GM18498 (cell line): ENCODE data around the gene FHIP1B.
"Not testable (repeated sequence)": the region's sequence is repeated elsewhere in the genome, so short reads cannot be mapped to it uniquely, and the experiment has no call there.

Source experiments
- ATAC-seq: cut with Tn5 transposase; IDR thresholded peaks from one replicate; pipeline ENCODE4 v1.9.1; 2021; ENCODE audit warnings: mild to moderate bottlenecking, moderate library complexity; ENCODE audit not compliant: unreplicated experiment

The FHIP1B gene

DNA sequence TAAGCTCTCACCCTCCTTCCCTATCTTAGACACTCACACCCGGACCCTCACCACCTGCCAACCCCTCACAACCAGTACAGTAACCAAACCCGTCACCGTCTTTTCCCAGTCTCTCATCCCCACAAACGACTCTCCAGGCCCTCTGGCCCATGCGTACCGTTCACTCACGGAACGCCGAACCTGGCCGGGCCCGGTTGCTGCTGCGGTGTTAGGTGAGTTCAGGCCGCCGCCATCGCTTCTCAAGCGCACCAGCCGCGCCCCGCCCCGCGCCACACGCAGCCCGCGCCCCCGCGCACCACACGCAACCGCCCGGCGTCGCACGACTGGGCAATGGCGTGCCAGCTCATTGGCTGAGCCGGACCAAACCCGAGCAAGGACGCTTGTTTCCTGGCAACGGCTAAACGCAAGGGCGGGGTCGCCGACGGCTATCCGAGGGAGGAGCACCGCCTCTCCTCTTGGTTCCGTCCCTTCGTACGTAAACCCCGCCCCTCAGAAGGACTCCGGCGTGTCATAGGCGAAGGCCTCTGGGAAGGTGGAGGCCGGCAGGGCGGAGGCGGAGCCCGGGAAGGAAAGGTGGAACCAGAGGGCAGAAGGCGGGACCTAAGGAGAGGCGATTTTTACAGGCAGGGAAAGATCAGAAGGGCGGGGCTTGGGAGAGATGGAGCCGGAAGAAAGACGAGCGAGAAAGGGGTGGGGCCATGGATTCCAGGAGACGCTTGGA lies at the start of gene FHIP1B:
Gene FHIP1B (minus strand): TSS at position 250 of the 721 bp plus-strand sequence. CDS start 10,120 bp downstream, outside the sequence.
- ATAC-seq, result peak; percentile 96

DNA sequence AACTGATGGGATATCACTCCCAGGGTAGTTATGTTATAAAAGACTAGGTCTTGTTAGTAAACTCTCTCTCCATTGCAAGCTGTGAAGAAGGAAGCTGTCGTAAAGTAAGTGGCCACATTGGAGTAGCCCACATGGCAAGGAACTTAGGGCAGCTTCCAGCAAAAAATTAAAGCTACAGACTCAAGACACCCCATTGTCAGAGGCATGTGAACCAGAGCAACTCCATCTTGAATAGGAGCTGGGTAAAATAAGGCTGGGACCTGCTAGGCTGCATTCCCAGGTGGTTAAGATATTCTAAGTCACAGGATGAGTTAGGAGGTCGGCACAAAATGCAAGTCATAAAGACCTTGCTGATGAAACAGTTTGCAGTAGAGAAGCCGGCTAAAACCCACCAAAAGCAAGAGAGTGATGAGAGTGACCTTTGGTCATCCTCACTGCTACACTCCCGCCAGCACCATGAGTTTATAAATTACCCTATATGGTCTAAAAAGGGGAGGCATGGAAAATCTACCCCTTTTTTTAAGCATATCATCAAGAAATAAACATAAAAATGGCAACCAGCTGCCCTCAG lies 49.1 kb upstream of the FHIP1B start:
- ATAC-seq, result no peak

- not testable (repeated sequence) for ATAC-seq
These were observed 46.4 kb upstream of the FHIP1B start for GRCh38 chr11:6280809-6281208.

DNA sequence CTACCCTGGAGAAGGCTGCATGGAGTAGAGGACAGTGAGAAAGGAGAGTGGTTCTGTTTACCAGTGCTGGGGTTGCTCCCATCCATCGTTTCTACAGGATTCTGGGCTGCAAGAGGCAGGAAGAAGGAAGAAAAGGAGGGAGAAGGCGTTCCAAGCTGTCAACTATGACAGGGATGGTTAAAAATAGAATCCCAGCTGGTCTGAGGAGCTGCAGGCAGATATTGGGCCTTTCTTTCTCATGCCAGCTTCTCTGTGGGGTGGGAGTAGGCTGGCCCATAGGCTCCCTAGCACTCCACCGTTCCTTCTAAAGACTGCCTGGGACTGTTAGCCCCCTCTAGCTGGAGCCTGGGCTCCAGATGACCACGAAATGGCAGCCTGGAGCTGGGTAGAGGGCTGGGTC lies 38.8 kb upstream of the FHIP1B start:
- no peak for ATAC-seq

GRCh38 chr11:6271598-6271997 lies 37.2 kb upstream of the FHIP1B start:
- no peak for ATAC-seq

DNA sequence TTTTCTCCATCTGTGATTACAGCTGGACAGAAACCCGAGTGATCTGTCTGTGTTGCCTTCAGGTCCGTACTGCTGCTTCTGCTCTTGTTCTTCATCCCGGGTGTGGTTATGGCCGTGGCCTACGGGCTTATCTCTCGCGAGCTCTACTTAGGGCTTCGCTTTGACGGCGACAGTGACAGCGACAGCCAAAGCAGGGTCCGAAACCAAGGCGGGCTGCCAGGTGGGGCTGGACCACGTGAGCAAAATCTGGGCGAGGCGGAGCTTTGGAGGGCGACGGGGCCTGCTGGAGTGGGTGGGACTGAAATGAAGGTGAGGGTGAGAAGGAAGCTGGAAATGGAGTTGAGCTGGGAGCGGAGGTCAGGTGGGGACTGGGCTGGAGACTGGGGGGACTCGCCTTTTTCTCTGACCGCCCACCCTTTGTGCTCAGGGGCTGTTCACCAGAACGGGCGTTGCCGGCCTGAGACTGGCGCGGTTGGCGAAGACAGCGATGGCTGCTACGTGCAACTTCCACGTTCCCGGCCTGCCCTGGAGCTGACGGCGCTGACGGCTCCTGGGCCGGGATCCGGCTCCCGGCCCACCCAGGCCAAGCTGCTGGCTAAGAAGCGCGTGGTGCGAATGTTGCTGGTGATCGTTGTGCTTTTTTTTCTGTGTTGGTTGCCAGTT lies 36.3 kb upstream of the FHIP1B start:
- ATAC-seq, result no peak

DNA sequence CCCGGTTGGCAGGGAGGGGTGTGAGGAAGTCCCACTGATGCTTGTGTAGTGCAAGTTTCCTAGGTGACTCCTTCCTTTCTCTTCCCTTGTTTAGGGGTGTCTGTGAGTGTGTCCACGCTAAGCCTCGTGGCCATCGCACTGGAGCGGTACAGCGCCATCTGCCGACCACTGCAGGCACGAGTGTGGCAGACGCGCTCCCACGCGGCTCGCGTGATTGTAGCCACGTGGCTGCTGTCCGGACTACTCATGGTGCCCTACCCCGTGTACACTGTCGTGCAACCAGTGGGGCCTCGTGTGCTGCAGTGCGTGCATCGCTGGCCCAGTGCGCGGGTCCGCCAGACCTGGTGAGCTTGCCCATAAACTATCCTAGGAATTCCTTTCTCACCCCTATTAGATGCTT lies 35.6 kb upstream of the FHIP1B start:
- no peak for ATAC-seq

DNA sequence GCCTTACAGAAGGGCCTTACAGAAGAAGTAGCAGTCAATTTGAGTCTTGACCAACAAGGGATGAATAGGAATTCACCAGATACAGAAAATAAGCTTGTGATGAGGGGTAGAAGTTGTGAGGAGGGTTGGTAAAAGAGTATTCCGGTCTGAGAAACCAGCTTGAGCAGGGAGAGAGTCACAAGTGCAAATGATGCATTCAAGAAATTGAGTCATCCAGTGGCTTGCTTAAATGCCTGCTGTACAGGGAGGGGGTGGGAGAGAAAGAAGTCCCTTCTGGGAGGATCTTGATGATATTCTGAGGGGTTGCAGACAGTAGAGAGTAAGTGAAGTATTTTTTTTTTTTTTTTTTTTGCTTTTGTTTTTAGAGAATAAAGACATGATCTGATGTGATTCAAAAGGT lies 34.4 kb upstream of the FHIP1B start:
- no peak for ATAC-seq

DNA sequence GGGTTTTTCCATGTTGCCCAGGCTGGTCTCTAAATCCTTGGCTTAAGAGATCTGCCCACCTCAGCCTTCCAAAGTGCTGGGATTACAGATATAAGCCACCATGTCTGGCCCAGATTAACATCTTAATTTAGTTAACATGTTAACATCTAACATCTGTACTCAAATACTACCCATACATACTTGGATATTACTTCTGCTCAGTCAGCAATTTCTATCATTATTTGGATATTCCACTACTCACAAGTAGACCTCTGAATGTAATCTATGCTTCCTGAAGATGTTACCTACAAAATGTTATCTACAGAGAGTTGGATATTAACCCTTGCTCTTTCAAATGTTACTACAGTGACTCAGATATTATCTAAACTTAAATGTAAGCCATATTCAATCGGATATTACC lies 29.2 kb upstream of the FHIP1B start:
- no peak for ATAC-seq

DNA sequence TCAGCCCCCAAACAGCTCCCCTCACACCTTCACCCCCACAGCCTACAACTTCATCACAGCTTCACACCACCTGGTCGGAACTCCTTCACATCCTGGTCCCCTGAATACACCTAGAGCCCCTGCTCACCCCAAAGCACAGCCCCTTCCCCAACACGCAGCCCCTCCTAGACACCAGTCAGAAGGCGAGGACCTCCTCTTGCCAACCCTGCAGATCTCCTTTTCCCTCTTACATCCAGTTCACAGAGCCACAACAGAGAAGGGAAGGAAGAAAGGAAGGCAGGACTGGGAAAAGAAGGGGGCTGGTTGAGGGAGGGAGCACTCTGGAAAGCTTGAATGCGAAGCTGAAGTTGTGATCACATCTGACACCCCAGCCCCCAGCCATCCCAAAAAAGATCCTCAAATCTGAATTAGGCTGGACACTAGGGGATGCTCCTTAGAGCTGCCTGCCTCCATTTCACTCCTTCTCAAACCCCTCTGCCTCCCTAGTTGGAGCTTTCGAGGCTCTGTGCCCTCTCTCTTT lies 25.8 kb upstream of the FHIP1B start:
- ATAC-seq, result no peak

DNA sequence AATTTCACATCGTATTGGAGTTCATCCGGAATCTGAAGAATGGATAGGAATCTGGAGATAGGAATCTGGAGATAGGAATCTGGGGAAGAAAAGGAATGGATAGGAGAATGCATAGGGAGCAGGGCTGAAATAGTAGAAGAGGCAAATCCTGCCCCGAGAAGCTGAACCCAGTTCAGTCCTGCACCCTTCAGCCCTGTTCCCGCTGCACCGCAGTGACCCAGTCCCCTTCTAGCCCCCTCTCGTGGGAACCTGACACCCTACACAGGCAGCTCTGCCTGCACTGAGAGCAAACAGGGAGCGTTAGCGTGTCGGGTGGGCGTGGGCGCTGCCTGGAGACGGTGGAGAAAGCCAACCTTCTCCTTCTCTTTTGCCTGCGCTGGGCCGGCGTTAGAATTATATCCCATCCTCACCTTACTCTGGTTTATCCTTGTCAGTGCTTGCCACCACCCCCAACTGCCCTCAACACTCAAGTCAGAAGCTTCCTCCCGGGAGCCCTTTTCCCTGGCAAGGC lies 24.2 kb upstream of the FHIP1B start:
- no peak for ATAC-seq

GRCh38 chr11:6258141-6258540 lies 23.7 kb upstream of the FHIP1B start:
- no peak for ATAC-seq

DNA sequence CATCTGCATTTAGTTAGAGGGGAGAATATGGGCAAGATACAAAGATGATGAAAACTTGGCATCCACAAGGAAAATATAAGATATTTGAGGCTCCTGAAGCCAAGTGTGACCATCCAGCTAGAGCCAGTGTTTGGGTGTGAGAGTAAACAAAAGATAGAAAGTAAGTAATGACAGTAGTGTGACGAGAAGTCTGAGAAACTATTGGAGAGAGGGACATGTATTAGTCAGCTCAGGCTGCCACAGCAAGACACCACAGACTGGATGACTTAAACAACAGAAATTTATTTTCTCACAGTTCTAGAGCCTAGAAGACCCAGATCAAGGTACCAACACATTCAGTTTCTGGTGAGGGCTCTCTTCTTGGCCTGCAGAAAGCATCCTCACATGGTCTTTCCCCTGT lies 18.8 kb upstream of the FHIP1B start:
- ATAC-seq, result peak; percentile 67

DNA sequence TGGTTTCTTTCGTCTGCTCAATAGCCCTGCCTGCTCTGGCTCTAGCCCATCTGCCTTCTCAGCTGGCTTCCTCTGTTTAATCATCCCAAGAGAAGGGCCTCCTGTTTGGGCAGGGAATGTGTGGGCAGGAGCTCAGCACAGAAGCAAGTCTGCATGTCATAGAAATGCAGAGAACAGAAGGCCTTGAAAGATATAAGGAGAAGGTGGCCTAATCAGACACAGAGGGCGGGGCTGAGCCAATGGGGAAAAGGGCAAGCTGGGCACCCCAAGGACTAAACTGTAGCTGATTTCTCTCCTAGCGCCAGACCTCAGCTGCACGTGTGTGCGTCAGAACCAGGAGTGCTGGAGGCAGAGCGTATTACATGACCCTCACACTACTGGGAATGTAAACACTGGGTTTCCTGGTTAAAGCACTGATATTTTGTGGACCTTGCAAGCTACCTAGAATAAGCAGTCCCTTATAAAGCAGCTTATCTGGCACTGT lies 17.6 kb upstream of the FHIP1B start:
- no peak for ATAC-seq

GRCh38 chr11:6251120-6251733 lies 16.8 kb upstream of the FHIP1B start:
- ATAC-seq, result peak; percentile 75

- no peak for ATAC-seq
These were observed 15.5 kb upstream of the FHIP1B start for GRCh38 chr11:6249770-6250555.

GRCh38 chr11:6248897-6249296 lies 14.5 kb upstream of the FHIP1B start:
- not testable (repeated sequence) for ATAC-seq

- no peak for ATAC-seq
These were observed 13.8 kb upstream of the FHIP1B start for GRCh38 chr11:6248248-6248647.

DNA sequence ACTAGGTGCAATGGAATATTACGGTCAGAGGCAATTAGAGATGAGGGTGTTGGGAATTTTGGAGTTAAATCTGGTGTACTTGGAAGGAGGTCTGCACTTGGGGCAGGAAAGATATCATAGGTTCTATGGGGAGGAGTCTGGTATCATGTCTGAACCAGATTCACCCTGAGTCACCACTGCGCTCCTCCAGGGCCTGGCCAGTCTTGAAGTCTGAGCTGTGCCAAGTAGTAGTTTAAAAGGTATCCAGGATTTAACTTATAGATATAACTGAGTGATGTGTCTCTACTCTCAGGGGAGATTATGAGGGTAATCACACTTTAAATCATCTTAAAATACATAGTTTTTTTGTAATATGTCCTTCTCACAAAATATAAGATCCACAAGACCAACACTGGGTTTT lies 11.1 kb upstream of the FHIP1B start:
- no peak for ATAC-seq

DNA sequence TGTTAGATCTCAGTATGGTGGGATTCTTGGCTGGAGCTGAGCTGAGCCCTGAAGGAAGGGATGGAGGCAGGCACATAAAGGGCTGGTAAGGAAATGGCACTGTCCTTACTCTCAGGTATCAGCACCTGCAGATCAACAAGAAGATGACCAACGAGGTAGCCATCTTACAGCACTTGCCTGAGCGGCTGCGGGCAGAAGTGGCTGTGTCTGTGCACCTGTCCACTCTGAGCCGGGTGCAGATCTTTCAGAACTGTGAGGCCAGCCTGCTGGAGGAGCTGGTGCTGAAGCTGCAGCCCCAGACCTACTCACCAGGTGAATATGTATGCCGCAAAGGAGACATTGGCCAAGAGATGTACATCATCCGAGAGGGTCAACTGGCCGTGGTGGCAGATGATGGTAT lies 6.9 kb upstream of the FHIP1B start:
- no peak for ATAC-seq
